K562 (cell line): Measurements from ENCODE around the gene ZFP69. TPM values are rescaled to one million over a fixed set of nuclear protein-coding genes. Genes with fewer than 3 reads are reported as not detected.

Source experiments
- CREBBP ChIP-seq: IDR thresholded peaks from one replicate; pipeline ENCODE4 v1.6.1; 2012; ENCODE audit warnings: low read depth, mild to moderate bottlenecking, control low read depth, inconsistent platforms, low read length
- GATA2 ChIP-seq: sonication (generic); formaldehyde crosslinking; IDR thresholded peaks from 2 replicates; pipeline ENCODE4 v1.4.0; 2020; ENCODE audit warnings: mild to moderate bottlenecking, missing genetic modification reagents
- HNRNPH1 ChIP-seq: fragments of 200-400 bp; formaldehyde crosslinking; optimal IDR thresholded peaks from 2 replicates; pipeline ENCODE3; 2017; ENCODE audit warnings: low read depth, mild to moderate bottlenecking, low read length, moderate library complexity
- KDM4B ChIP-seq, 2 experiments: fragments of 450-650 bp in 1 of 2; sonication (generic) in 1 of 2; IDR thresholded peaks; 2 replicates each; pipeline ENCODE4 v1.6.1; 2016 to 2017; ENCODE audit warnings: borderline replicate concordance in 2 of 2, antibody characterized with exemption in 1 of 2, low read depth in 1 of 2, mild to moderate bottlenecking in 1 of 2
- NRF1 ChIP-seq, 2 experiments: fragments of 450-650 bp; IDR thresholded peaks in 1 of 2; conservative IDR thresholded peaks in 1 of 2; 2 replicates each; pipeline ENCODE4 v1.6.1; 2014; ENCODE audit warnings: mild to moderate bottlenecking in 2 of 2
- PHF8 ChIP-seq: fragments of 200-600 bp; sonication (generic); IDR thresholded peaks from 2 replicates; pipeline ENCODE4 v1.6.1; 2012; ENCODE audit warnings: mixed run types, mild to moderate bottlenecking, inconsistent platforms, low read length, moderate library complexity, borderline replicate concordance
- PML ChIP-seq: IDR thresholded peaks from 2 replicates; pipeline ENCODE4 v1.6.1; 2012; ENCODE audit warnings: low read length, inconsistent platforms
- PYGO2 ChIP-seq: fragments of 450-650 bp; IDR thresholded peaks from 2 replicates; pipeline ENCODE4 v1.6.1; 2016; ENCODE audit warnings: mild to moderate bottlenecking, missing genetic modification characterization, moderate library complexity, missing compliant biosample characterization
- RFX1 ChIP-seq: fragments of 450-650 bp; IDR thresholded peaks from 2 replicates; pipeline ENCODE4 v1.6.1; 2016; ENCODE audit warnings: mild to moderate bottlenecking, moderate library complexity
- TEAD1 ChIP-seq, 2 experiments: fragments of 450-650 bp in 1 of 2; sonication (generic) in 1 of 2; formaldehyde crosslinking; IDR thresholded peaks; 2 replicates each; pipeline versions ENCODE4 v1.4.0 to v1.8.0; 2020 to 2022; ENCODE audit warnings: mild to moderate bottlenecking in 2 of 2, missing genetic modification reagents in 1 of 2
- THRAP3 ChIP-seq: fragments of 450-650 bp; IDR thresholded peaks from 2 replicates; pipeline ENCODE4 v1.6.1; 2016; ENCODE audit warnings: mild to moderate bottlenecking, inconsistent platforms, borderline replicate concordance
- ZC3H4 ChIP-seq: sonication (generic); formaldehyde crosslinking; IDR thresholded peaks from 2 replicates; pipeline ENCODE4 v1.9.0; 2021; ENCODE audit warnings: missing genetic modification reagents, borderline replicate concordance
- ZKSCAN1 ChIP-seq: fragments of 150-350 bp; IDR thresholded peaks from 2 replicates; pipeline ENCODE4 v1.6.1; 2016; ENCODE audit warnings: low read depth, low read length
- ZNF134 ChIP-seq: fragments of 250-450 bp; sonication (Bioruptor Pico); conservative IDR thresholded peaks from 2 replicates; pipeline ENCODE4 v1.4.0; 2020
- ZNF316 ChIP-seq: fragments of 450-650 bp; IDR thresholded peaks from 2 replicates; pipeline ENCODE4 v1.6.1; 2016
- polyA plus RNA-seq, 8 experiments: library from polyadenylated mRNA; depleted of rRNA in 4 of 8; stranded (reverse) in 5 of 8; unstranded in 3 of 8; fragments of >200 nt; fragmentation: Nextera tagmentation in 2 of 8; fragmentation: Illumina TruSeq in 1 of 8; extraction: Ambion mirVana in 2 of 8; extraction: Trizol in 1 of 8; gene quantifications; 2 replicates each; pipeline versions ENCODE4 v1.2.1 to v1.2.3, GENCODE V29; 2011 to 2014; ENCODE audit warnings: inconsistent platforms in 1 of 8, missing spikeins in 1 of 8
- total RNA-seq, 7 experiments: library from RNA; depleted of rRNA in 6 of 7; stranded (reverse); fragments of >200 nt in 6 of 7; fragmentation: Illumina TruSeq in 2 of 7; extraction: Trizol in 2 of 7; gene quantifications; 2 replicates each; pipeline versions ENCODE4 v1.2.1 to v1.2.3, GENCODE V29; 2011 to 2021; ENCODE audit warnings: low replicate concordance in 1 of 7
- TF ChIP-seq, protein P1 (sequence below), 2 experiments: fragments of 450-650 bp in 1 of 2; sonication (generic) in 1 of 2; formaldehyde crosslinking in 1 of 2; IDR thresholded peaks in 1 of 2; conservative IDR thresholded peaks in 1 of 2; 2 replicates each; pipeline versions ENCODE4 v1.6.1 to v1.8.1; 2016 to 2023; ENCODE audit warnings: mild to moderate bottlenecking in 2 of 2, moderate library complexity in 2 of 2, inconsistent platforms in 1 of 2, missing genetic modification reagents in 1 of 2
- TF ChIP-seq, protein P2 (sequence below): fragments of 250-450 bp; sonication (Bioruptor Pico); IDR thresholded peaks from 2 replicates; pipeline ENCODE4 v1.9.0; 2021; ENCODE audit warnings: mild to moderate bottlenecking
- TF ChIP-seq, protein P3 (sequence below), 2 experiments: IDR thresholded peaks; 2 replicates each; pipeline ENCODE4 v1.6.1; 2012; ENCODE audit warnings: improper control_type of control experiment in 2 of 2, low read depth in 2 of 2, low read length in 2 of 2, borderline replicate concordance in 1 of 2
- TF ChIP-seq, protein P4 (sequence below): fragments of 450-650 bp; IDR thresholded peaks from 2 replicates; pipeline ENCODE4 v1.7.0; 2016; ENCODE audit warnings: borderline replicate concordance
- TF ChIP-seq, protein P5 (sequence below): fragments of 450-650 bp; formaldehyde crosslinking; IDR thresholded peaks from 2 replicates; pipeline ENCODE4 v1.4.0; 2020; ENCODE audit warnings: mild to moderate bottlenecking, mixed read lengths

ZFP69 gene
- total and polyA plus RNA-seq, 9 of the 15 experiments (the other 6 are each of a cell fraction or from before 2014, with no cell fraction given), result 2.0 to 8.4 (median 5.7) TPM

DNA sequence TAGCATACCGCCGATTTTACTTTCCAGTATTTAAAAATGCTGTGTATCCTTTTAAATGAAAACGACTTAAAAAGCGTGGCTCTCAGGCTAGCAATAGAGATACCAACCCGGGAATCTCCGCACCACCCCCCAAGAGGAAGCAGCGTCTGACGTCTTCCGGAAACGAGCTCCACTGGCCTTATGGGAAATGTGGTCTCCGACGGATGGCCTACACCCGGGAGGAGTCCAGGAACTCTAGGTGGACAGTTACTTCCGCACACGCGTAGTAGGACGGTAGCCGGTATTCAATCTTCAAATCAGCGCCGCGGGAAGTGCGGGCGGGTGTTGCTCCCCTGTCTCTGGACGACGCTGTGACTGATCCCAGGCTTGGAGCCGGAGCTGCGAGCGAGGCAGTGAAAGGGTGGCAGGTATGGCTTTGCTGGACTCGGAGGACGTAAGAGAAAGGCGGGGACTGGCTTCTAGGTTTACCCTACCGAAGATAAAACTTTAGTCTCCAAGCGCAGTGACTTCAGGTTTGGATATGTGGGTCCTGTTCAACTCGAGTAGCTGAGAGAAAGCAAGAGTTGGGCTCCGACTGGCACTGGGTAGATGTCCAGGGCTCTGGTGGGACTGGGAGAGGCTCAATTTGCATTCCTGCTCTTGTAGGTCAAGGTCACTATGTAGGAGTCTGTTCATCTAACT is 54.4 kb downstream of the ZFP69 start, which contains the start of gene ZNF684 (continued):
- peak; percentile 78 to 84 for TF ChIP-seq NRF1 (conservative IDR thresholded peaks at IDR 0.05 in 1 of 2, IDR thresholded peaks at IDR 0.05 in 1 of 2)
- peak; percentile 31 to 96; a peak in 2 of 4 replicates for TF ChIP-seq TEAD1 (CRISPR knock-in tag; IDR thresholded peaks at IDR 0.05)
- peak; percentile 71 for TF ChIP-seq ZNF316
- TF ChIP-seq ZNF134 (CRISPR knock-in tag), result no peak
- peak in 1 of 2 experiments; percentile 72; a peak in 2 of 4 replicates for TF ChIP-seq KDM4B (IDR thresholded peaks at IDR 0.05; ENCODE audit: borderline replicate concordance in 2 of 2, low read depth in 1 of 2)
- peak; percentile 100 for TF ChIP-seq ZKSCAN1
- TF ChIP-seq, protein P1, sequence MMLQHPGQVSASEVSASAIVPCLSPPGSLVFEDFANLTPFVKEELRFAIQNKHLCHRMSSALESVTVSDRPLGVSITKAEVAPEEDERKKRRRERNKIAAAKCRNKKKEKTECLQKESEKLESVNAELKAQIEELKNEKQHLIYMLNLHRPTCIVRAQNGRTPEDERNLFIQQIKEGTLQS (IDR thresholded peaks at IDR 0.05), result peak; percentile 18; the same call in 1 of the 2 replicates
- TF ChIP-seq, protein P1 (CRISPR knock-in tag; conservative IDR thresholded peaks at IDR 0.05), result no peak; the same call in 1 of the 2 replicates
- peak; percentile 81 for TF ChIP-seq PML
- peak; percentile 91 for TF ChIP-seq GATA2 (CRISPR knock-in tag)
- TF ChIP-seq HNRNPH1, result no peak
- TF ChIP-seq, protein P2, sequence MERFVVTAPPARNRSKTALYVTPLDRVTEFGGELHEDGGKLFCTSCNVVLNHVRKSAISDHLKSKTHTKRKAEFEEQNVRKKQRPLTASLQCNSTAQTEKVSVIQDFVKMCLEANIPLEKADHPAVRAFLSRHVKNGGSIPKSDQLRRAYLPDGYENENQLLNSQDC (CRISPR knock-in tag), result no peak
- TF ChIP-seq RFX1, result no peak
- TF ChIP-seq, protein P3, sequence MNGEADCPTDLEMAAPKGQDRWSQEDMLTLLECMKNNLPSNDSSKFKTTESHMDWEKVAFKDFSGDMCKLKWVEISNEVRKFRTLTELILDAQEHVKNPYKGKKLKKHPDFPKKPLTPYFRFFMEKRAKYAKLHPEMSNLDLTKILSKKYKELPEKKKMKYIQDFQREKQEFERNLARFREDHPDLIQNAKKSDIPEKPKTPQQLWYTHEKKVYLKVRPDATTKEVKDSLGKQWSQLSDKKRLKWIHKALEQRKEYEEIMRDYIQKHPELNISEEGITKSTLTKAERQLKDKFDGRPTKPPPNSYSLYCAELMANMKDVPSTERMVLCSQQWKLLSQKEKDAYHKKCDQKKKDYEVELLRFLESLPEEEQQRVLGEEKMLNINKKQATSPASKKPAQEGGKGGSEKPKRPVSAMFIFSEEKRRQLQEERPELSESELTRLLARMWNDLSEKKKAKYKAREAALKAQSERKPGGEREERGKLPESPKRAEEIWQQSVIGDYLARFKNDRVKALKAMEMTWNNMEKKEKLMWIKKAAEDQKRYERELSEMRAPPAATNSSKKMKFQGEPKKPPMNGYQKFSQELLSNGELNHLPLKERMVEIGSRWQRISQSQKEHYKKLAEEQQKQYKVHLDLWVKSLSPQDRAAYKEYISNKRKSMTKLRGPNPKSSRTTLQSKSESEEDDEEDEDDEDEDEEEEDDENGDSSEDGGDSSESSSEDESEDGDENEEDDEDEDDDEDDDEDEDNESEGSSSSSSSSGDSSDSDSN (IDR thresholded peaks at IDR 0.05; ENCODE audit: borderline replicate concordance in 1 of 2, low read depth in 2 of 2, low read length in 2 of 2), result no peak
- TF ChIP-seq ZC3H4 (CRISPR knock-in tag), result no peak
- TF ChIP-seq CREBBP, result no peak
- TF ChIP-seq PHF8, result peak; percentile 88
- TF ChIP-seq, protein P4, sequence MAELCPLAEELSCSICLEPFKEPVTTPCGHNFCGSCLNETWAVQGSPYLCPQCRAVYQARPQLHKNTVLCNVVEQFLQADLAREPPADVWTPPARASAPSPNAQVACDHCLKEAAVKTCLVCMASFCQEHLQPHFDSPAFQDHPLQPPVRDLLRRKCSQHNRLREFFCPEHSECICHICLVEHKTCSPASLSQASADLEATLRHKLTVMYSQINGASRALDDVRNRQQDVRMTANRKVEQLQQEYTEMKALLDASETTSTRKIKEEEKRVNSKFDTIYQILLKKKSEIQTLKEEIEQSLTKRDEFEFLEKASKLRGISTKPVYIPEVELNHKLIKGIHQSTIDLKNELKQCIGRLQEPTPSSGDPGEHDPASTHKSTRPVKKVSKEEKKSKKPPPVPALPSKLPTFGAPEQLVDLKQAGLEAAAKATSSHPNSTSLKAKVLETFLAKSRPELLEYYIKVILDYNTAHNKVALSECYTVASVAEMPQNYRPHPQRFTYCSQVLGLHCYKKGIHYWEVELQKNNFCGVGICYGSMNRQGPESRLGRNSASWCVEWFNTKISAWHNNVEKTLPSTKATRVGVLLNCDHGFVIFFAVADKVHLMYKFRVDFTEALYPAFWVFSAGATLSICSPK, result no peak
- TF ChIP-seq THRAP3, result 0 out of 2 replicates have a peak, but pooled peaks have one; percentile 17
- TF ChIP-seq PYGO2 (tag), result no peak
- TF ChIP-seq, protein P5, sequence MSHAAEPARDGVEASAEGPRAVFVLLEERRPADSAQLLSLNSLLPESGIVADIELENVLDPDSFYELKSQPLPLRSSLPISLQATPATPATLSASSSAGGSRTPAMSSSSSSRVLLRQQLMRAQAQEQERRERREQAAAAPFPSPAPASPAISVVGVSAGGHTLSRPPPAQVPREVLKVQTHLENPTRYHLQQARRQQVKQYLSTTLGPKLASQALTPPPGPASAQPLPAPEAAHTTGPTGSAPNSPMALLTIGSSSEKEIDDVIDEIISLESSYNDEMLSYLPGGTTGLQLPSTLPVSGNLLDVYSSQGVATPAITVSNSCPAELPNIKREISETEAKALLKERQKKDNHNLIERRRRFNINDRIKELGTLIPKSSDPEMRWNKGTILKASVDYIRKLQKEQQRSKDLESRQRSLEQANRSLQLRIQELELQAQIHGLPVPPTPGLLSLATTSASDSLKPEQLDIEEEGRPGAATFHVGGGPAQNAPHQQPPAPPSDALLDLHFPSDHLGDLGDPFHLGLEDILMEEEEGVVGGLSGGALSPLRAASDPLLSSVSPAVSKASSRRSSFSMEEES (CRISPR knock-in tag), result no peak
